ENCODE data around the gene SNURF.

SNURF gene

GRCh38 chr15:24917431-24917830 is 37.4 kb upstream of the SNURF start:
- TF ChIP-seq ZSCAN23 (tag by site-specific recombination; IDR thresholded peaks at IDR 0.05) (no peak), ZNF610 (tag by site-specific recombination; IDR thresholded peaks at IDR 0.05; ENCODE audit: borderline replicate concordance) (no peak), REST (tag by site-specific recombination; IDR thresholded peaks at IDR 0.05) (no peak), ZFP3 (tag by site-specific recombination; IDR thresholded peaks at IDR 0.05; ENCODE audit: low read depth) (no peak), SCRT2 (tag by site-specific recombination; IDR thresholded peaks at IDR 0.05) (no peak), PRDM10 (tag by site-specific recombination; IDR thresholded peaks at IDR 0.05) (no peak), ZNF280D (tag by site-specific recombination; IDR thresholded peaks at IDR 0.05) (no peak), ZNF629 (tag by site-specific recombination; IDR thresholded peaks at IDR 0.05) (no peak), ZNF24 (tag by site-specific recombination; IDR thresholded peaks at IDR 0.05) (no peak), ZNF548 (tag by site-specific recombination; IDR thresholded peaks at IDR 0.05) (no peak), ZNF169 (tag by site-specific recombination; IDR thresholded peaks at IDR 0.05) (no peak), MZF1 (tag by site-specific recombination; IDR thresholded peaks at IDR 0.05; ENCODE audit: borderline replicate concordance) (no peak), ZNF701 (tag by site-specific recombination; IDR thresholded peaks at IDR 0.05) (no peak), ZNF335 (tag by site-specific recombination; conservative IDR thresholded peaks at IDR 0.05) (no peak), ZNF221 (tag by site-specific recombination; IDR thresholded peaks at IDR 0.05; ENCODE audit: borderline replicate concordance) (no peak)
- no peaks in the 10 kb centered on the region for H3K36me3 ChIP-seq (ENCODE audit: control insufficient read depth in 2 of 2, insufficient read depth in 1 of 2, low read length in 2 of 2)
- H3K9me3 ChIP-seq (ENCODE audit: control insufficient read depth, insufficient read depth, low read depth, low read length) = no peaks in the 10 kb centered on the region
- POLR2A ChIA-PET = no interaction called here
- H3K4me1 ChIP-seq (ENCODE audit: control insufficient read depth, insufficient read depth, low read length) = no peaks in the 10 kb centered on the region
- CTCF ChIA-PET = no interaction called here
- H3K4me3 ChIP-seq (ENCODE audit: low read depth, low read length) = no peak overlapping the region
- H3K27ac ChIP-seq (ENCODE audit: extremely low read depth, low read depth, low read length) = no peak overlapping the region

- Histone ChIP-seq H3K9me3 (ENCODE audit: control insufficient read depth, insufficient read depth, low read depth, low read length) (no peaks in the 10 kb centered on the region), H3K27ac (ENCODE audit: extremely low read depth, low read depth, low read length) (no peak overlapping the region), H3K4me3 (ENCODE audit: low read depth, low read length) (no peak overlapping the region), H3K36me3 (ENCODE audit: control insufficient read depth in 2 of 2, insufficient read depth in 1 of 2, low read length in 2 of 2) (no peaks in the 10 kb centered on the region), H3K4me1 (ENCODE audit: control insufficient read depth, insufficient read depth, low read length) (no peaks in the 10 kb centered on the region)
- CTCF ChIA-PET = no interaction called here
- POLR2A ChIA-PET = no interaction called here
- no peak for TF ChIP-seq ZNF202 (tag by site-specific recombination; IDR thresholded peaks at IDR 0.05; ENCODE audit: borderline replicate concordance)
- no peak for TF ChIP-seq ZNF214 (tag by site-specific recombination; IDR thresholded peaks at IDR 0.05; ENCODE audit: borderline replicate concordance)
- no peak for TF ChIP-seq ZNF677 (tag by site-specific recombination; IDR thresholded peaks at IDR 0.05)
- no peak for TF ChIP-seq SETDB1 (IDR thresholded peaks at IDR 0.05; ENCODE audit: insufficient read length, low read length)
- TF ChIP-seq ZNF24 (tag by site-specific recombination; IDR thresholded peaks at IDR 0.05) = no peak
- no peak for TF ChIP-seq ZNF560 (tag by site-specific recombination; IDR thresholded peaks at IDR 0.05; ENCODE audit: borderline replicate concordance)
- no peak for TF ChIP-seq OSR2 (tag by site-specific recombination; IDR thresholded peaks at IDR 0.05)
- TF ChIP-seq REPIN1 (tag by site-specific recombination; IDR thresholded peaks at IDR 0.05; ENCODE audit: low read depth) = no peak
- no peak for TF ChIP-seq ZNF776 (tag by site-specific recombination; IDR thresholded peaks at IDR 0.05; ENCODE audit: borderline replicate concordance)
- no peak for TF ChIP-seq SALL2 (tag by site-specific recombination; IDR thresholded peaks at IDR 0.05; ENCODE audit: borderline replicate concordance)
- TF ChIP-seq ZNF433 (tag by site-specific recombination; IDR thresholded peaks at IDR 0.05; ENCODE audit: low read depth) = no peak
- no peak for TF ChIP-seq ZBTB7A (tag by site-specific recombination; IDR thresholded peaks at IDR 0.05; ENCODE audit: low read depth)
- TF ChIP-seq ZNF561 (tag by site-specific recombination; IDR thresholded peaks at IDR 0.05; ENCODE audit: borderline replicate concordance) = no peak
- no peak for TF ChIP-seq ZNF239 (tag by site-specific recombination; IDR thresholded peaks at IDR 0.05)
Observed at GRCh38 chr15:24919446-24919845, 35.3 kb upstream of the SNURF start.

Measured in HEK293 (cell line).